Measurements from ENCODE around the gene CACNA1C. TPM values are rescaled to one million over a fixed set of nuclear protein-coding genes. Genes with fewer than 3 reads are reported as not detected.

CACNA1C gene
- total RNA-seq, 1 donor from 2014 or later: 0.42 TPM

GRCh38 chr12:2354151-2354991 lies 301.6 kb downstream of the CACNA1C start:
- intact Hi-C loops (cut with micrococcal nuclease): no loop called here

GRCh38 chr12:2355198-2355597 lies 302.4 kb downstream of the CACNA1C start:
- intact Hi-C loops (cut with micrococcal nuclease): no loop called here

DNA sequence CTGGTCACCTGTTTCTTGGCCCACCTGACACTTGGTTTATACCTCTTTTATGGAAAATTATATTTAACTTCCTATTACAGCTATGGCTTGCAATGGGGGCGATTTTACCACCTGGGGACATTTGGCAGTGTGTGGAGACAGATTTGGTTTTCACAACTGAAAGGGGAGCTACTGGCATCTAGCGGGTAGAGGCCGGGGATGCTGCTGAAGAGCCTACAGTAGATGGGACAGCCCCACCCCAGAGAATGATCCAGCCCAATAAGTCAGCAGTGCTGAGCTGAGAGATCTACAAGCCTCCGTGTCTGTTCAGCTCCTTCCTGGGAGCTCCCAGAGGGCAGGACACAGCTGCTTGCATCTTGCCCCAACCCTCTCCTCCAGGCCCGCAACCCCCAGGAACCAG lies 302.8 kb downstream of the CACNA1C start:
- intact Hi-C loops (cut with micrococcal nuclease): no loop called here

- intact Hi-C loops (cut with micrococcal nuclease): no loop called here
Measured at GRCh38 chr12:2356601-2357125, 303.9 kb downstream of the CACNA1C start.

GRCh38 chr12:2358986-2359658 lies 306.3 kb downstream of the CACNA1C start:
- intact Hi-C loops (cut with micrococcal nuclease): loop anchor here (1.0 kb wide), 2 partner anchors 19 to 224 kb away; no protein-coding TSS in a partner anchor

GRCh38 chr12:2359725-2360629 lies 307.2 kb downstream of the CACNA1C start:
- intact Hi-C loops (cut with micrococcal nuclease): loop anchor here (1.0 to 10.0 kb wide), 2 partner anchors 223 to 305 kb away; partner anchors contain the start of gene CACNA1C

DNA sequence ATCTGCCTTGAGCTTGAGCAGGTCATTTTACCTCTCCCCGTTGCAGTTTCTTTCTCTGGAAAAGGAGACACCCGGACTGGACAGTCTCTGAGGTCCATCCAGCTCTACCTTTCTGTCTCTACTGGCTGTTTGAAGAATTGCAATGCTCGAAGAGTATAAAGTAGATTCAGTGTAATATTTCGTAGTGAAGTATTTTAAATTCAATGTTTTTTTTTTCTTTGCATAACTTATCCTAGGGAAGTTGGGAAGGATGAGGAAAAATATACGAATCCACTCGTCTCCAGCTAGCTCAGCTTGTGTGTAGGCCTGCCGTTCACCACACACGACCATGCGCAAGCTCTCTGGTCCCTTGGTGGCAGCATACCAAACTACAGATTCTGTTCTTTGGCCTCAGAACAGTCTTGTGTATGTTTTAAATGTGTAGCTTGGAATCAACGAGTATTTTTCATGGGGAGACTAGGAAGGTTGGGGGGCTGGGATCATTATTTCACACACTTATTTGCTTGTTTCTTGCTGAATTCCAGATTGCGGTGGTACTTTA lies 307.9 kb downstream of the CACNA1C start:
- intact Hi-C loops (cut with micrococcal nuclease): loop anchor here (10.0 kb wide), 1 partner anchor 306 kb away; the partner anchor contains the start of gene CACNA1C

DNA sequence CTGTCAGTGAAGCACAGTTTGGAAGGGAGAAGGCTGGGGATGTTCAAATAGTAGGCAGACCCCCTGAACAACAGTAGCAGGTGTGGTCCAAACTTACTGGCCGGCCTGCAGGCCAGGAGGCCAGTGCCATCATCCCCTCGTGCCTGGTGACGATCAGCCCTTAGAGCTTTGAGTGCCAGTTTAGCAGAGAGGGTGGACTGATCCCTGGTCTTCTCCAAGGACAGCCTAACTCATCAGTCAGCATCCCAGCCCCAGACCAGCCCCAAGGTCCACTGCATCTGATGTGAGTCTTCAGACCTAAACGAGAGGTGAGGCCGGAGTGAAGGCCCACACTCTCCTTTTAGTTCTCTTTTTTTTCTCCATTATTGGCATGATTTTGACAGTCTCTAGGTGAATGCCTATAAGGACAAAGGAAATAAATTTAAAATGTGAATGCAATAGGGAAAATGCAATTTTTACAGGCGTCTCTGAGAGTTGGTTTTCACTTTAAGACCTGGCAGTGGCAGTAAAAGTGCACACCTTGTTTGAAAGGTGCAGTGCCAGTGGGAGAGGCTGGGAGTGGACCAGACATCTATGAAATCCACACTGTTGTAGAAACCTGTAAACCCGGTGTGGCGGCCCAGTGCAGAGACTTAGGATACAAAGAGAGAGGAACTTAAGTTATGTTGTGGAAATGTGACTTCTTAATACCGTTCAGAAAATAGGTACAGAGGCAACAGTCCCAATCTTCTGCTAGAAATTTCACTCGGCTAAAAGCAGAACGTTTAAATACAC lies 311.2 kb downstream of the CACNA1C start:
- intact Hi-C loops (cut with micrococcal nuclease): loop anchor here (10.0 kb wide), 1 partner anchor 309 kb away; the partner anchor contains the start of gene CACNA1C

- intact Hi-C loops (cut with micrococcal nuclease): loop anchor here (10.0 kb wide), 1 partner anchor 310 kb away; the partner anchor contains the start of gene CACNA1C
Measured at GRCh38 chr12:2364631-2365051, 311.9 kb downstream of the CACNA1C start.

DNA sequence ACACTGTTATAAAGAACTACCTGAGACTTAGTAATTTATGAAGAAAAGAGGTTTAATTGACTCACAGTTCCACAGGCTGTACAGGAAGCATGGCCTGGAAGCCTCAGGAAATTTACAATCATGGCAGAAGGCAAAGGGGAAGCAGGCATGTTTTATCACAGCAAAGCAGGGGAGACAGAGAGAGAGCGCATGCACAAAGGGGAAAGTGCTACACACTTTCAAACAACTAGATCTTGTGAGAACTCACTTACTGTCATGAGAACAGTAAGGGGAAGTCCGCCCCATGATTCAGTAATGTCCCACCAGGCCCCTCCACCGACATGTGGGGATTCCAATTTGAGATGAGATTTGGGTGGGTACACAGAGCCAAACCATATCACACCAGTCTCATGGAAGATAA lies 313.9 kb downstream of the CACNA1C start:
- intact Hi-C loops (cut with micrococcal nuclease): loop anchor here (10.0 kb wide), 1 partner anchor 312 kb away; the partner anchor contains the start of gene CACNA1C

DNA sequence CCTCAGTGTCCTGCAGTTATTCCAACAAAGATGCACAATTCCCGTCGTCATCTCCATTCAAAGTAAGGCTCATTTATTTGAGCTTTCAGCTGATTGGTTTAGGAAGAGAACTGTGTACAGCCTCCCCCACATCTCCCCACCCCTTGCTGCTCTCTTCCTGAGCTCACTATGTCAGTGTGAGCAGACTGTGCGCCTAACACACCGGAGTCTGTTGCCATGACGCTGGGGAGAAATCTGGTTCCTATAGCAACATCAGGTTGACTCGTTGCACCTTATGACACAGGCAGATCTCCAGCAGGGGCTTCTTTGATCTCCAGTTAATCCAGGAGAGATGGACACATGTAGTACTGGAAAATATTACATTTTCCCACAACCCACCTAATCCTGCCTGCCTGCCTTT lies 319.4 kb downstream of the CACNA1C start:
- intact Hi-C loops (cut with micrococcal nuclease): no loop called here

GRCh38 chr12:2372735-2373134 lies 319.9 kb downstream of the CACNA1C start:
- intact Hi-C loops (cut with micrococcal nuclease): no loop called here

DNA sequence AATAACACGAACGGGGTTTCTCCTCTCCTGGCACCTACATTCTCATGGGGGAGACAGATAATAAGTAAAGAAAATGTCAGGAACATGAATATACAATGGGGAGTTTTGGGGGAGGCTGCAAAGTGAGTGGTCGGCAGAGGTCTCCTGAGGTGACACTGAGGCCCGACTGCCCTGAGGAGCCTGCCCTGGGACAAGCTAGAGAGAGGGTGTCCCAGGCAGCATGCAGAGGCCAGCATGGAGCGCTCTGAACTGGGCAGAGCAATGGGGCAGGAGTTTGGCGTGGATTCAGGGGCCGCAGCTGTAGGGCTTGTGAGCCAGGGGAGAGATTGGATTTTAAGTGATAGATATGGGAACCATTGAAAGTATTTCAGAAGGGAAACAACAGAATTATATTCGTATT lies 320.5 kb downstream of the CACNA1C start:
- intact Hi-C loops (cut with micrococcal nuclease): no loop called here

GRCh38 chr12:2374092-2374906 lies 321.5 kb downstream of the CACNA1C start:
- intact Hi-C loops (cut with micrococcal nuclease): no loop called here

GRCh38 chr12:2375871-2376270 lies 323.1 kb downstream of the CACNA1C start:
- intact Hi-C loops (cut with micrococcal nuclease): no loop called here

DNA sequence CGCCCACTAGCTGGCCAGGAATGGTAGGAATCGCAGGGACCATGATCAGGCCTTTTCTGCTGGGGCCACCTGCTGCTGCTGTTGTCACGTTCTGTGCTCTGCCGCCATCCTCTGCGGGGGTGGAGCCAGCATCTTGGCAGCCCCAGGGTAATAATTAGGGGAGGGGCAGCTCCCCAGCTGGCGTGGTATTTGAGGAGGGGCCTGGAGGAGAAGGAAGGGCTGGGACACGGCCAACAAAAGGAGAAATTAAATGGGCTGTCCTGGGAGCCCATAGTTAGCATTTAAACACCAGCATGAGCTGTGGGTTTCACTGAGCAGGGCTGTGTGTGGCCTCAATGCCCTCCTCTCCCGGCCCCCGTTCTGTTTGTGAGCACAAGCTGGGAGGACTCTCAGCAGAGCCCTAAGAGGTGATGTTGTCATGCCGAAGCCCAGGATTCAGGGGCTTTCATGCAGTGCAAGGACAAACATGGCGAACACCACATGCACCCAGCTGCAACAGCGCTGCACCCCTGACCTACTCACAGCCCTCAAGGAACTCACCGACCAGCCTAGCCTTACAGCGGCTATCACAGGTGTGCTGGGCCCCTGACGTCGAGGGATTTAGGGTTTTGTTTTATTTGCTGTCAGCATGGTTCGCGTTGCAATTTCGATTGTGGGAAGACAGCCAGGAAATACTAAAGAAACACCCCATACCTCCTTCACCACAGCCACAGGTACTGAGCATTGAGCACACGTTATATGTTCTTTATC lies 324.3 kb downstream of the CACNA1C start:
- intact Hi-C loops (cut with micrococcal nuclease): no loop called here

- intact Hi-C loops (cut with micrococcal nuclease): loop anchor here (1.0 kb wide), 2 partner anchors 8 to 21 kb away; no protein-coding TSS in a partner anchor
Measured at GRCh38 chr12:2378835-2379330, 326.1 kb downstream of the CACNA1C start.

- intact Hi-C loops (cut with micrococcal nuclease): no loop called here
Measured at GRCh38 chr12:2380946-2381345, 328.2 kb downstream of the CACNA1C start.
